C4-2B (cell line): ENCODE data around the gene GALNT9.

ENCODE experiments used
- CTCF ChIP-seq: fragments of 450-650 bp; conservative IDR thresholded peaks from 2 replicates; pipeline ENCODE4 v1.5.1; 2017; ENCODE audit warnings: mild to moderate bottlenecking
- ZFX ChIP-seq: fragments of 450-650 bp; IDR thresholded peaks from 2 replicates; pipeline ENCODE4 v1.6.1; 2017

- TF ChIP-seq CTCF, result no peak
- no peak for TF ChIP-seq ZFX
Observed at GRCh38 chr12:132366341-132366861, 37.0 kb upstream of the GALNT9 start.
